NCI-H1105 (cell line): Measurements from ENCODE around the gene EFNA2.
"Not testable (repeated sequence)": the region's sequence is repeated elsewhere in the genome, so short reads cannot be mapped to it uniquely, and the experiment has no call there.

ENCODE experiments used
- DNase-seq: peaks from one replicate; lab custom pipeline; 2025; lab: John Stamatoyannopoulos, UW

EFNA2 gene

DNA sequence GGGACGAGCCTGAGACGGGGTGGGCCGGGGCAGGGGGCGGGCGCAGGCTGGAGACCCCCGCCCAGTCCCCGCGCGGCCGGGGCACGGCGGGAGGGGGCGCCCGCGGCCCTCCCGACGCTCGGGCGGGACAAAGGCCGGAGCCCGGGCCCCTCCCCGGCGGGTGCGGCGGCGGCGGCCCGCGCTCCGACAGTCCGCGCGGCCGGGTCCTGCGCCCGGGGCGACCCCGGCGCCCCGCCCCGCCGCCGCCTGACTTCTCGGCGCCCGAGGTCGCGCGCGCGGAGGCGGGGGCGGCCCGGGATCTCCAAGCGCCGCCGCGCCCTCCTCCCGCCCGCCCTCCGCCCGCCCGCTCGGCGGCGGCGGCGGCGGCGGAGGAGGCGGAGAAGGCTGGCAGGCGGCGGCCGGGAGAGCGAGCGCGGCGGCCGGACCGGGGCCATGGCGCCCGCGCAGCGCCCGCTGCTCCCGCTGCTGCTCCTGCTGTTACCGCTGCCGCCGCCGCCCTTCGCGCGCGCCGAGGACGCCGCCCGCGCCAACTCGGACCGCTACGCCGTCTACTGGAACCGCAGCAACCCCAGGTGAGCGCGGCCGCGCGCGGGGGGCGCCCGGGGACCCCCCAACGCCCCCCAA lies at the start of gene EFNA2:
Gene EFNA2, plus strand, starts transcription at position 137 of the 624 bp plus-strand sequence. Its CDS starts 296 bp downstream, at position 433.
- DNase-seq: no peak

- DNase-seq: peak; percentile 41
Observed at GRCh38 chr19:1236576-1236975, 49.1 kb upstream of the EFNA2 start.

DNA sequence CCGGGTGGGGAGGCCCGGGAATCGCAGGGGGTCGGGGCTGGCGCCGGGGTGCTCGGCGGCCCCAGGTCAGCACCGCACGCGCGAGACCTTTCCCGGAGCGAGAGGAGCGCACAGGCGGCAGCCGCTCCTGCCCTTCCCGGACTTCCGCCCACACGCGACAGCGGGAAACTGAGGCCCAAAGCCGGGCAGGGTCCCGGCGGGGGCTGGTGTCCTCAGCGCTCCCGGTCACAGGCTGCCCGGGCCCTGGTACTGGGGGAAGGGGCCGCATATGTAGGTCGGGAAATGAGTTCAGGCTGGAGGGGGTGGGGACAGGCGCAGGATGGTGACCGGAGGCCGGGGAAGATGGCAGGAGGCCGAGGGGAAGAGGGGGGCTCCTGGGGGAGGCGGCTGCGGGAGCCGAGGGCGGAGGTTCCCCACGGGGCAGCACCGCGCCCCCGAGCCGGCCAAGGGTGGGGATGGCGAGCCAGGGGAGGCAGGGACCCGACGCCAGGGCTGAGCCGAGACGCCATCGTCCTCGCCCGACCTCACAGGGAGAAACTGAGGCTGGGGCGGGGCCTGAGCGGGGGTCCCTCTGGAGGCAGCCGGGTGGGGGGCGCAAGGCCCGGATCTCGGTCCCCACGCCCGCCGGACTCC lies 48.5 kb upstream of the EFNA2 start:
- DNase-seq: no peak

DNA sequence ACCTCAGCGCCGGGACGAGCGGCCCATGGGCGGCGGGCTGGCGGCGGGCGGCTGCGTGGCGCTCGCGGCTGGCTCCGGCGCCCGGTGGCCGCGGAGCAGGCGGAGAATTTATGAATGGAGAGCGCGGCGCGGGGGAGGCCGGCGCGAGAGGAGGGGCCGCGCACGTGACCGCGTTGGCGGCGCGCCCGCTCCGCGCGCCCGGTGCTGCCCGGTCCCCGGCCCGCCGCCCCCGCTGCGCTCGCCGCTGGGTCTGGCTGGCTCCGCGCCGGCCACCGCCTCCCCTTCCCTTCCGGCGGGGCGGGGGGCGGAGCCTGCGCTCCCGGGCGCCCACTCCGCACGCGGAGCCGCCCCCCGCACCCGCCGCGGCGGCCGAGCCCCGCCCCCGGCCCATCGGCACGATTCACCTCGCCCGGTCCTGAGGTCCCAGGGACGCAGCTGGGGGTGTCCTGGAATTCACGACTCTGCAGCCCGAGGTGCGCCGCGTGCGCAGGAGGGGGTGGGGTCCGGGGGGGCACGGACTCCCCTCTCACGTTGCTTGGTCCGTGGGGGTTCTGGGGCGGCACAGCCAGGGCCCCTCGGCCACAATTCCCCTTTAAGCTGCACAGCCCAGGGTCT lies 47.8 kb upstream of the EFNA2 start, which contains the start of gene CBARP:
Gene CBARP, minus strand, starts transcription at position 252 of the 615 bp plus-strand sequence. CDS start 1,905 bp downstream, outside the sequence.
- peak; percentile 23 for DNase-seq

DNA sequence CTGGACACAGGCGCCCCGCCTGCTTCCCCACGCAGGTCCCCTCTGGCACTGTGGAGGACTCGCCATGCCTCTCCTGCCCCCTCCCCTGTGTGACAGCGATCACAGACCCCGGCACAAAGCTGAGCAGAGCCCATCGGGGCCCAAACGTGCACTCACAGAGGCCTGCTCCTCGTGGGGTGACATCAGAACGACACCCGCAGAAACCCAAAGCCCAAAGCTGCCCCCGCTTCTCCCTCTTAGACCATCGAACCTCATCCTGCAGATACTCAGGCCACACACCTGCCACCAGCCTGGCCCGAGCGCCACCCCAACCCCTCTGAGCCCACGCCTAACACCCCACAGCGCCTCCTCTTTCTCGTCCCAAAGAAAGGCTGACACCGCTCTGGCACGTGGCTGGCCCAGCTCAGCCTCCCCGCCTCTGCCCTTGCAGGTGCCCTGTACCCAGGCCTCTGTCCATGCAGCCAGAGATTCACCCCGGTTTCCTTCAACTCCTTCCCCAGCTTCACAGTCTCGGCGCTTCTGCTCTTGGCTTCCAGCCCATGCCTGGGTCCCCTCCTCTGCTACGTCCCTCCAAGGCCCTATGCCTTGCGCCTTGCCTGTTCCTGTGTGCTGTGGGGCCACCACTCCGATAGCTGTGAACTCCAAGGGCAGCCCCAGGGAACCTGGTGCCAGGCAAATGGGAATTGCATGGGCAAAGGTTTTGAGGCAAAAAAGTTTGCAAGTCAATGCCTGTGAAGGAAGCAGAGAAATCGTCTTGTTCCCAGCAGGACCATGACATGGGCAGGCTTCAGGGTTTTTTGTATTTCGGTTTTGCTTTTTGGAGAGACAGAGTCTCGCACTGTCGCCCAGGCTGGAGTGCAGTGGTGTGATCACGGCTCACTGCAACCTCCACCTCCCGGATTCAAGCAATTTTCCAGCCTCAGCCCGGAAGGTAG lies 47.0 kb upstream of the EFNA2 start:
- DNase-seq: no peak

DNA sequence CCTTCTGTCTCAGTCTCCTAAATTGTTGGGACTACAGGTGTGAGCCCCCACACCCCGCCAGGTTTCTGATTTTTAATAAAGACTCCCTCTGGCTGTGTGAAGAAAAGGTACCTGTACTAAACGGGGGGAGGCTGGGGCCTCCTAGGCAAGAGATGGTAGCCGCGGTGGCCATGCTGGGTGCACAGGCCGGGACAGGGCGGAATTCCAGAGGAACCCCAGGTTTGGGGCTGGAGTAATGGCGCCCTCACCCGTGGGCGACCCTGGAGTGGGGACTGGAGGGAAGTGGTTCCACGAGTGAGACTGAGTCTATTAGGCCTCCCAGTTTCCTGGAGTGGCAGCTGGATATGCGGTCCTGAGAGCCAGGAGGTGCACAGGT lies 46.3 kb upstream of the EFNA2 start:
- DNase-seq: no peak

- DNase-seq: peak; percentile 90
Observed at GRCh38 chr19:1239796-1240737, 45.6 kb upstream of the EFNA2 start.

DNA sequence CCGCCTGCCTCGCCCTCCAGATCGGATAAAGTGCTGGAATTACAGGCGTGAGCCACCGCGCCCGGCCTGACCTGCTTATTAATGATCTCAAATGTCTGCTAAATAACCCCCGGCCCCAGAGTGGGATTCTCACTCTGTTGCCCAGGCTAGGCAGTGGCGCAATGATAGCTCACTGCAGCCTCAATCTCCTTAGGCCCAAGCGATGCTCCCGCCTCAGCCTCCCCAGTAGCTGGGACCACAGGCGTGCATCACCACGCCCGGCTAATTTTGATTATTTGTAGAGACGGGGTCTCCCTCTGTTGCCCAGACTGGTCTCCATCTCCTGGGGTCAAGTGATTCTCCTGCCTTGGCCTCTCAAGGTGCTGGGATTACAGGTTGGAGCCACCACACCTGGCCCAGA lies 44.7 kb upstream of the EFNA2 start:
- no peak for DNase-seq

GRCh38 chr19:1241417-1242095 lies 44.1 kb upstream of the EFNA2 start, which contains the start of gene ATP5F1D:
ATP5F1D (plus strand) TSS chr19:1241751; CDS start chr19:1241851, 100 bp downstream.
- peak; percentile 91 for DNase-seq

GRCh38 chr19:1243768-1244692 lies 41.6 kb upstream of the EFNA2 start:
- peak; percentile 40 for DNase-seq

DNA sequence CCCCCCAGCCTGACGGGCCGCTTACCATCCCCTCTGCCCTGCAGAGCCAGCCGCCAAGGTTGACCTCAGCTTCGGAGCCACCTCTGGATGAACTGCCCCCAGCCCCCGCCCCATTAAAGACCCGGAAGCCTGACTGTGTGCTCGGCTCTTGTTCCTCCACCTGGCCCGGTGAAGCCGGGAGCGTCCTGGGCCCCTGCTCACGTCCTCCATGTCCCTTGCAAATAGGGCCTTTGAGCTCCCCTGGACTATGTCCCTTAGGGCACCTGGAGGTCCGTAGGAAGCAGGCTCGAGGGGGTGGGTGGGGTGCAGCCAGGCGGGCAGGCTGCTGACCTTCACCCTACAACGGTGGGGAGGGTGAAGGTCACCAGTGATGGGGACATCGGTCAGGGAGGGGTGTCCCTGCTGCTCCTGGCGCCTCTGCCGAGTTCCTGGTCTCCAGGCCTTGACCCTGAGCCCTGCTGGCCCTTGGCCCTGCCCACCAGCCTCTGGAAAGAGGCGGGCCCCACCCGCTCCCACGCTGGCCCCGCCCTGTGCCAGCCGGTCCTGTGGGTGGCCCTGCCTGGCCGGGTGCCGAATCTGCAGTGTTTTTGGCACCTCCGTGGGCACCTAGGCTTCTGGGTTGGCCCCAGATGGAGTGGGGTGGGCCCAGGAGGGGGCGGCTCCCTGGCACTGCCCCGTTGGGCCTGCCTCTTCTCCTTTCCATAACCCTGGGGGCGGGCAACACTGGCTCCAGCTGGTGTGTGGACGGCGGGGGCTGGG lies 40.8 kb upstream of the EFNA2 start:
- no peak for DNase-seq

GRCh38 chr19:1245494-1246264 lies 40.0 kb upstream of the EFNA2 start:
- no peak for DNase-seq

- not testable (repeated sequence) for DNase-seq
Observed at GRCh38 chr19:1246265-1247087, 39.2 kb upstream of the EFNA2 start.

DNA sequence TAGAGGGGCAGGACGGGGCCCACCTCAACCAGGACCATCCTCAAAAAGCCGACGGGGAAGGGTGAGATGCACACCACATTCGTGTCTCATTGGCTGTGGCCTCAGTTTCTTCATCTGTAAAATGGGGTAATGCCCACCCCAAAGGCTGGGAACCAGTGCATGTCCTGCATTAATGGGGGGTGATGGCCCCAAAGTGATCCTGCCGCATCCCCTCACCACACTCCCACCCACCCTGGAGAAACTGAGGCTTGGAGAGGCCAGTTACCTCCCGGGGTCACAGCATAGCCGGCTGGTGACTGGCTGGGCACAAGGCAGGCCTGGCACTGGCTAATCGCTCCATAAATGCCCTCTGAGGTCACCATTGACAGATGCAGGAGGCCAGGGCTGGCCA lies 37.9 kb upstream of the EFNA2 start:
- no peak for DNase-seq

- DNase-seq: no peak
Observed at GRCh38 chr19:1248139-1248785, 37.4 kb upstream of the EFNA2 start, which contains the start of gene MIDN. MIDN (plus strand) TSS chr19:1248583; CDS start chr19:1250297, 1,714 bp downstream.

DNA sequence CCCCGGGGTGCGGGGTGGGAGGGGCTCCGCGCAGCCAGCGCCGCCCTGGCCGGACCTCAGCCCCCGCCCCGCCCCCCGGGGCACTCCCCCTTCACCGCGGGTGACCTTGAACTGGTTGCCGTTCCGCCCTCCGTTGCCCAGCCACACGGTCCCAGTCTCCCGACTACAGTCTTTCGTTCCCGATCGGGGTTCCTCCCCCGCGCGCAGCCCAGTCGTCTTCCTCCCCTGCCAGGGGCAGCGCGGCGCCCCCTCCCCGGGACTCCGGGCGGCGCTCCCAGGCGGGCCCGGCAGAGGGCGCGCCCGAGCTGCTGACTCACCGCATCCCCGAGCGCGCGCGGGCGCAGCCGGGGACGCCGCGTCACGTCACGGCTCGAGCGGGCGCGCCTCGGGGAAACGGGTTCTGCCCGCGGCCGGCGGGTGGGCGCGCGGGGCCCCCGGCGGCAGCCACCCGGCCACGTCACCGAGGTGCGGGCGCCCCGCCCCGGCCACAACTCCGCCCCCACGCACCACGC lies 36.8 kb upstream of the EFNA2 start:
- peak; percentile 65 for DNase-seq
